Osteocyte (in vitro differentiated cells): ENCODE data around the gene SLC23A3. TPM values are rescaled to one million over a fixed set of nuclear protein-coding genes. Genes with fewer than 3 reads are reported as not detected.

ENCODE experiments used
- DNase-seq: peaks from one replicate; pipeline ENCODE4 v3.0.0; 2021; ENCODE audit warnings: mixed read lengths; ENCODE audit not compliant: unreplicated experiment; ENCODE audit errors: extremely low spot score
- H3K27ac Mint-ChIP-seq: one replicate; pipeline ENCODE4 v1.8.0; 2021; ENCODE audit warnings: mild to moderate bottlenecking, mixed read lengths; ENCODE audit not compliant: unreplicated experiment
- H3K27me3 Mint-ChIP-seq: one replicate; pipeline ENCODE4 v1.8.0; 2021; ENCODE audit warnings: mixed read lengths; ENCODE audit not compliant: unreplicated experiment
- H3K36me3 Mint-ChIP-seq: one replicate; pipeline ENCODE4 v1.8.0; 2021; ENCODE audit warnings: mixed read lengths; ENCODE audit not compliant: unreplicated experiment
- H3K4me1 Mint-ChIP-seq: one replicate; pipeline ENCODE4 v1.8.0; 2021; ENCODE audit warnings: mixed read lengths; ENCODE audit not compliant: unreplicated experiment
- H3K4me3 Mint-ChIP-seq: one replicate; pipeline ENCODE4 v1.8.0; 2021; ENCODE audit warnings: mild to moderate bottlenecking, moderate library complexity, mixed read lengths; ENCODE audit not compliant: unreplicated experiment
- H3K9me3 Mint-ChIP-seq: one replicate; pipeline ENCODE4 v1.8.0; 2021; ENCODE audit warnings: mixed read lengths; ENCODE audit not compliant: unreplicated experiment
- total RNA-seq: library from RNA; stranded (reverse); gene quantifications from 2 replicates; pipeline ENCODE4 v1.2.1, GENCODE V29; 2021
- TF ChIP-seq, protein P1 (sequence below): fragments of 200-600 bp; sonication (generic); IDR thresholded peaks from 2 replicates; pipeline ENCODE4 v1.5.0; 2021; ENCODE audit warnings: antibody characterized with exemption, mild to moderate bottlenecking, moderate library complexity

The SLC23A3 gene
- total RNA-seq, 1 donor from 2014 or later = 5.2 TPM

DNA sequence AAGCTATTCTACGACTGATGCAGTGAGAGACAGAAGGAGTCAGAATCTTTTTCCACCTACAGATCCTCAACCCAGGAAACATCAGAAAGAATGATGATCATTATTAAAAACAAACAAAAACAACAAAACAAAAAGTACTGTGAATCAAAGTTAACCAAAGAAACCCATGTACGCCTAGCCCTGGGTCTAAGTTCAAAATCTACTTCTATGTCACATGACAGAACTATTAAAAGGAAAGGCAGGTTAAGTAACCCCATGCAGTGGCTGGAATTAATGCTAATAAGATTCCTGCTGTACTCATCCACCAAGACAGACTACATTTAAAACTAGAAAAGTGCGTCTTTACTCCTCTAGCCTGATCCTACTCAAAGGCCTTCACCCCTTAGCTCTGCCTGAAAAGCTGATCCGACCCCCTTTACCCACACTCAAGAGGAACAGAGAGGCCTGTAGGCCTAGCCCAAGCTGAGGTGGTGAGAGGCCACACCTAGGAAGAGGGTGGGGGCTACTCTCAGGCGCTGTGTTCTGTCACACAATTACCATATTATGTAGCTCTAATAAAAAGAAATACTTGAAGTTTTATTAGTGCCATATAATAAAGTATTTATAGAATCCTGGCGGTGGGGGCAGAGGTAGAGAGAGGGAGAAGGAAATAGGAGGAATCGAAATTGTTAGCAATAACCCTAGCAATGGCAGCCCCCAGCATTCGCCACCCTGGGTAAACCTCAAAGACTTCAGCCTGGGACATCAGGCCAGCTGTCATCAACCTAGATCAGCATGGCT lies 46.3 kb downstream of the SLC23A3 start:
- no peaks in the 10 kb centered on the region for H3K9me3 Mint-ChIP-seq
- peaks cover 2% of the 10 kb centered on the region for H3K36me3 Mint-ChIP-seq
- no peaks in the 10 kb centered on the region for H3K27me3 Mint-ChIP-seq
- no peak overlapping the region for H3K27ac Mint-ChIP-seq
- TF ChIP-seq, protein P1, sequence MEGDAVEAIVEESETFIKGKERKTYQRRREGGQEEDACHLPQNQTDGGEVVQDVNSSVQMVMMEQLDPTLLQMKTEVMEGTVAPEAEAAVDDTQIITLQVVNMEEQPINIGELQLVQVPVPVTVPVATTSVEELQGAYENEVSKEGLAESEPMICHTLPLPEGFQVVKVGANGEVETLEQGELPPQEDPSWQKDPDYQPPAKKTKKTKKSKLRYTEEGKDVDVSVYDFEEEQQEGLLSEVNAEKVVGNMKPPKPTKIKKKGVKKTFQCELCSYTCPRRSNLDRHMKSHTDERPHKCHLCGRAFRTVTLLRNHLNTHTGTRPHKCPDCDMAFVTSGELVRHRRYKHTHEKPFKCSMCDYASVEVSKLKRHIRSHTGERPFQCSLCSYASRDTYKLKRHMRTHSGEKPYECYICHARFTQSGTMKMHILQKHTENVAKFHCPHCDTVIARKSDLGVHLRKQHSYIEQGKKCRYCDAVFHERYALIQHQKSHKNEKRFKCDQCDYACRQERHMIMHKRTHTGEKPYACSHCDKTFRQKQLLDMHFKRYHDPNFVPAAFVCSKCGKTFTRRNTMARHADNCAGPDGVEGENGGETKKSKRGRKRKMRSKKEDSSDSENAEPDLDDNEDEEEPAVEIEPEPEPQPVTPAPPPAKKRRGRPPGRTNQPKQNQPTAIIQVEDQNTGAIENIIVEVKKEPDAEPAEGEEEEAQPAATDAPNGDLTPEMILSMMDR = no peak
- H3K4me1 Mint-ChIP-seq = peaks cover 16% of the 10 kb centered on the region
- H3K4me3 Mint-ChIP-seq = no peak overlapping the region
- DNase-seq = no peak

DNA sequence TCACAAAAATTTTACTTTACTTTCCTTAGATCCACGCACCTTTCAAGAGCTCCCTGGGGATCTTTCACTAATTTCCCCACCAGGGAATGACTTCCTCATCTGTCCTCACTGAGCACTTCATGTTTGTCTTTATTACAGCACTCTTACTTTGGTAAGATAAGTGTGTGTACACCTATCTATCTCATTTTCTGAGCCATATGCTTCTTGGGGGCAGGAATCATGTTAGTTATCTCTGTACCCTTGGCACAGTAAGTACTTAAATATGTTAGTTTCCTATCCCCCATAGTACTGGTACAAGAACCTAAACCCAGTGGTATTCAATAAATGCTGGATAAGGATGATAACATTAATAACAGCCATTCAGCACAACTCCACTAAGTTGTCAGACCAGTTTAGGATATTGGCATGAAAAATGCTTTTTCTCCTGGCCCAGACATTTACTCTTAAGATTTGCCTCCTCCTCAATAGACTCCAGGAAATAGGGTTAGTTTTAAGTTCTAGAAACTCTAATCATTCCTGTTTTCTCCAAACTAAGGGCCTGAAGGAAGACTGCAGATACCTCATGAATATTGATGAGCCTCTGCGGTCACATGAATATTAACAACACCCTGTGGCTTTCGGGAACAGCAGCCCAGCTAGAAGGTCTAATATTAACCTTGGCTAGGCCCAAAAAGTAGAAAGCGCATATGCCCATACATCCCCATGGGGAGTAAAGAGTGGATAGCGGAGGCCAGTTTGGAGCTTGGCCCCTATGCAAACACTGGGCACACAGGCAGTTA lies 47.4 kb downstream of the SLC23A3 start:
- Mint-ChIP-seq H3K4me3 (no peak overlapping the region), H3K4me1 (peaks cover 16% of the 10 kb centered on the region), H3K36me3 (peaks cover 2% of the 10 kb centered on the region), H3K9me3 (no peaks in the 10 kb centered on the region), H3K27me3 (no peaks in the 10 kb centered on the region), H3K27ac (no peak overlapping the region)
- DNase-seq = no peak
- TF ChIP-seq, protein P1 = no peak

DNA sequence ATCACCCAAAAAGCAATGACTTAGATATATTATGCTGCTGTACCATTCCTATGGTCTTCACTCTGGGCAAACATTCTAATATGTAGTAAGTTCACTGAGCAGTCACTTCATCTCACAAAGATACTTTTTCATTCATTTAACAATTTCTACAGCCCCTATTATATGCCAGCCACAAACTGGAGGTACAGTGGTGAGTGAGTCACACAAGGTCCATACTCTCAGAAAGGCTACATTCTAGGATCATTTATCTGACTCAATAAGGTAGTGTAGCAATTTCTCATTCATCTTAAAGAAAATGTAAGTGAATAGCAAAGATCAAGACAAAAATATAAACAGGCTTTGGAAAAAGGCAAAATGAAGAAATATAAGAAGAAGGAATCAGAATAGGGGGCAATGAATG lies 49.7 kb downstream of the SLC23A3 start:
- no peak overlapping the region for H3K27ac Mint-ChIP-seq
- peaks cover 3% of the 10 kb centered on the region for H3K36me3 Mint-ChIP-seq
- DNase-seq = no peak
- peaks cover 7% of the 10 kb centered on the region for H3K4me1 Mint-ChIP-seq
- TF ChIP-seq, protein P1 = no peak
- no peak overlapping the region for H3K4me3 Mint-ChIP-seq
- H3K27me3 Mint-ChIP-seq = no peaks in the 10 kb centered on the region
- H3K9me3 Mint-ChIP-seq = no peaks in the 10 kb centered on the region

DNA sequence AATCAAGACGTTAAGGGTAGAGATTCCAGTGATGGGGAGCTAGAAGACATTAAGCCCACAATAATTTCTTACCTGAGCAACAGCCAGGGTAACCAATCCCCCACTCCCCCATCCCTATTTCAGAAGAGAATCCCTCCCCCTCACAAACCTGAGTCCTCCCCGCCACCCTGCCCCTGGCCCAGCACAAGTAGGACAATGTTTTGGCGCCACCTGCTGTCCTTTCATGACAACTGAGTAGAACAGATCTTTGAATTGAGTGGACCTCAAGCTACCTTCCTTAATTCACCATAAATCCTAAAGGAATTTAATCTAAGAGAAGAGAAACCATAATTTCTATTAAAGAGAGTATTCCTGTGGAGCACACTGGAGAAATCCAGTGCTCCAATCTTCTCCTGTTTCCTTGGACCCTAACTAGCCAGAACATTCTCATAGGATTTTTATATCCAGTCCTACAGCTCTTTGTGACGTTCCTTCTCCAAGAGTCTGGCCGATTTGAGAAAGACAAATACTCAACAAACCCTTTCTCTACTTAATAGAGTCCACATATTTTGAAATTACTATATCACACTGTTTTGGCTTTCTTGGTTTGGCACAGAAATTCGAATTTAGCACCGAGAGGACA lies 50.3 kb downstream of the SLC23A3 start:
- Mint-ChIP-seq H3K4me1 (peaks cover 4% of the 10 kb centered on the region), H3K9me3 (no peaks in the 10 kb centered on the region), H3K27me3 (no peaks in the 10 kb centered on the region), H3K4me3 (no peak overlapping the region), H3K27ac (no peak overlapping the region), H3K36me3 (peaks cover 3% of the 10 kb centered on the region)
- no peak for DNase-seq
- TF ChIP-seq, protein P1 = peak; percentile 77

DNA sequence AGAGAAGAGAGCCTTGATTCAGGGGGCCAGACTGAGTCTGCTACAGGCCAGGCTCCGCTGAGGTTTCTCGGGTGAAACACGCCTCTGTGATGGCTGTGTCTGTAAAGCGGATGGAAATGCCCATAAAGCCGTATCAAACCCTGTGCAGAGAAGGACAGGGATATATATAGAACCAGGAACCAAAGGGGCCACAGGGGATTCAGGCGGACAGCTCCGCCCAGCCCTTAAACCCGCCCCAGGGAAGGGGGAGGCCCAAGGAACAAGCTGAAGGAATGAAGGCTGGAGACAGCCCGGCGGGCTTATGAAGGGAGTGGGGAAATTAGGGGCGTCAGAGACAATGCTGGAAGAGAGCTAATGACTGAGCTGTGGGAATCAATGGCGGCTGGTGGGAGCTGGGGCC lies 51.3 kb downstream of the SLC23A3 start:
- H3K27ac Mint-ChIP-seq = no peak overlapping the region
- no peaks in the 10 kb centered on the region for H3K4me1 Mint-ChIP-seq
- H3K27me3 Mint-ChIP-seq = no peaks in the 10 kb centered on the region
- TF ChIP-seq, protein P1 = no peak
- no peak overlapping the region for H3K4me3 Mint-ChIP-seq
- DNase-seq = no peak
- no peaks in the 10 kb centered on the region for H3K9me3 Mint-ChIP-seq
- H3K36me3 Mint-ChIP-seq = peaks cover 1% of the 10 kb centered on the region
